Astrocyte (in vitro differentiated cells and primary cell): Measurements from ENCODE around the gene RPN2. TPM values are rescaled to one million over a fixed set of nuclear protein-coding genes. Genes with fewer than 3 reads are reported as not detected.

Experiments used
- DNase-seq: peaks from one replicate; pipeline ENCODE4 v3.0.0-alpha.2; 2010; ENCODE audit warnings: low read depth
- FAIRE-seq: peaks from 2 replicates; lab custom pipeline; 2011; peaks lifted over from hg19 to GRCh38; lab: Jason Lieb, UNC
- H2AFZ ChIP-seq: 2 replicates; pipeline ENCODE4 v1.6.0; 2012; ENCODE audit warnings: low read depth, low read length, inconsistent platforms
- H3K27ac ChIP-seq: 2 replicates; pipeline ENCODE4 v1.5.1; 2011; ENCODE audit warnings: low read depth, low read length, inconsistent platforms
- H3K27me3 ChIP-seq: 2 replicates; pipeline ENCODE4 v1.6.0; 2011; ENCODE audit warnings: low read length, inconsistent platforms; ENCODE audit not compliant: insufficient read depth
- H3K36me3 ChIP-seq: 2 replicates; pipeline ENCODE4 v1.5.1; 2011; ENCODE audit warnings: low read length, inconsistent platforms; ENCODE audit not compliant: insufficient read depth
- H3K4me1 ChIP-seq: 2 replicates; pipeline ENCODE4 v1.5.1; 2011; ENCODE audit warnings: low read length, inconsistent platforms; ENCODE audit not compliant: insufficient read depth
- H3K4me2 ChIP-seq: 2 replicates; pipeline ENCODE4 v1.6.0; 2012; ENCODE audit warnings: low read length, inconsistent platforms
- H3K4me3 ChIP-seq: 2 replicates; pipeline ENCODE4 v1.5.1; 2011; ENCODE audit warnings: low read depth, mild to moderate bottlenecking, low read length, inconsistent platforms; ENCODE audit not compliant: insufficient read depth
- H3K79me2 ChIP-seq: 2 replicates; pipeline ENCODE4 v1.6.0; 2012; ENCODE audit warnings: mild to moderate bottlenecking, low read length, inconsistent platforms; ENCODE audit not compliant: insufficient read depth
- H3K9ac ChIP-seq: 2 replicates; pipeline ENCODE4 v1.6.0; 2012; ENCODE audit warnings: mild to moderate bottlenecking, low read length, inconsistent platforms
- H3K9me3 ChIP-seq: 2 replicates; pipeline ENCODE4 v1.5.1; 2012; ENCODE audit warnings: low read depth, mild to moderate bottlenecking, low read length, inconsistent platforms; ENCODE audit not compliant: insufficient read depth
- H4K20me1 ChIP-seq: 2 replicates; pipeline ENCODE4 v1.6.0; 2012; ENCODE audit warnings: low read length, inconsistent platforms; ENCODE audit not compliant: insufficient read depth
- H3K27ac Mint-ChIP-seq: one replicate; pipeline ENCODE4 v1.8.0; 2021; ENCODE audit warnings: mild to moderate bottlenecking, mixed read lengths; ENCODE audit not compliant: unreplicated experiment
- H3K27me3 Mint-ChIP-seq: one replicate; pipeline ENCODE4 v1.8.0; 2021; ENCODE audit warnings: low read depth, mixed read lengths; ENCODE audit not compliant: unreplicated experiment
- H3K36me3 Mint-ChIP-seq: one replicate; pipeline ENCODE4 v1.8.0; 2021; ENCODE audit warnings: low read depth, mixed read lengths; ENCODE audit not compliant: unreplicated experiment
- H3K4me1 Mint-ChIP-seq: one replicate; pipeline ENCODE4 v1.8.0; 2021; ENCODE audit warnings: low read depth, mixed read lengths; ENCODE audit not compliant: unreplicated experiment
- H3K4me3 Mint-ChIP-seq: one replicate; pipeline ENCODE4 v1.8.0; 2021; ENCODE audit warnings: mild to moderate bottlenecking, moderate library complexity, mixed read lengths; ENCODE audit not compliant: unreplicated experiment
- H3K9me3 Mint-ChIP-seq: one replicate; pipeline ENCODE4 v1.8.0; 2021; ENCODE audit warnings: mild to moderate bottlenecking, mixed read lengths; ENCODE audit not compliant: unreplicated experiment
- CTCF ChIP-seq: IDR thresholded peaks from 2 replicates; pipeline ENCODE4 v1.5.1; 2011; ENCODE audit warnings: low read depth, mild to moderate bottlenecking, inconsistent platforms, low read length, moderate library complexity; ENCODE audit not compliant: insufficient read depth
- EZH2 ChIP-seq: IDR thresholded peaks from 2 replicates; pipeline ENCODE4 v1.6.1; 2012; ENCODE audit warnings: mild to moderate bottlenecking, low read length, inconsistent platforms; ENCODE audit not compliant: insufficient read depth
- total RNA-seq: library from RNA; stranded (reverse); gene quantifications from 2 replicates; pipeline ENCODE4 v1.2.1, GENCODE V29; 2021

The RPN2 gene
- total RNA-seq, 1 donor from 2014 or later = 259 TPM

- Histone ChIP-seq H3K79me2 (no peaks in the 10 kb centered on the region), H3K27me3 (peaks cover 36% of the 10 kb centered on the region), H3K27ac (no peak overlapping the region), H3K9me3 (no peaks in the 10 kb centered on the region), H4K20me1 (no peaks in the 10 kb centered on the region), H3K4me3 (no peak overlapping the region), H3K4me2 (no peak overlapping the region), H3K9ac (no peak overlapping the region), H3K4me1 (no peaks in the 10 kb centered on the region), H2AFZ (no peak overlapping the region), H3K36me3 (no peaks in the 10 kb centered on the region)
- Mint-ChIP-seq H3K4me1 (no peaks in the 10 kb centered on the region), H3K36me3 (no peaks in the 10 kb centered on the region), H3K4me3 (no peak overlapping the region), H3K27me3 (peaks cover 40% of the 10 kb centered on the region), H3K27ac (no peak overlapping the region), H3K9me3 (peaks cover 5% of the 10 kb centered on the region)
- TF ChIP-seq EZH2 = no peak
- DNase-seq (no peak), FAIRE-seq (no peak)
Observed at GRCh38 chr20:37257530-37257929, 78.4 kb downstream of the RPN2 start.

GRCh38 chr20:37257988-37258387 is 78.9 kb downstream of the RPN2 start:
- FAIRE-seq (no peak), DNase-seq (no peak)
- TF ChIP-seq CTCF (no peak), EZH2 (no peak)
- Mint-ChIP-seq H3K27ac (no peak overlapping the region), H3K36me3 (no peaks in the 10 kb centered on the region), H3K4me1 (no peaks in the 10 kb centered on the region), H3K9me3 (peaks cover 5% of the 10 kb centered on the region), H3K4me3 (no peak overlapping the region), H3K27me3 (peaks cover 43% of the 10 kb centered on the region)
- H2AFZ ChIP-seq = no peak overlapping the region
- peaks cover 36% of the 10 kb centered on the region for H3K27me3 ChIP-seq
- no peak overlapping the region for H3K4me3 ChIP-seq
- no peaks in the 10 kb centered on the region for H3K36me3 ChIP-seq
- H3K9ac ChIP-seq = no peak overlapping the region
- H4K20me1 ChIP-seq = no peaks in the 10 kb centered on the region
- no peak overlapping the region for H3K4me2 ChIP-seq
- no peaks in the 10 kb centered on the region for H3K4me1 ChIP-seq
- no peaks in the 10 kb centered on the region for H3K9me3 ChIP-seq
- H3K79me2 ChIP-seq = no peaks in the 10 kb centered on the region
- H3K27ac ChIP-seq = no peak overlapping the region

GRCh38 chr20:37259031-37259430 is 79.9 kb downstream of the RPN2 start:
- Mint-ChIP-seq H3K27me3 (peaks cover 40% of the 10 kb centered on the region), H3K27ac (no peak overlapping the region), H3K9me3 (peaks cover 5% of the 10 kb centered on the region), H3K4me1 (no peaks in the 10 kb centered on the region), H3K4me3 (no peak overlapping the region), H3K36me3 (no peaks in the 10 kb centered on the region)
- Histone ChIP-seq H3K4me1 (no peaks in the 10 kb centered on the region), H3K27ac (no peak overlapping the region), H3K79me2 (no peaks in the 10 kb centered on the region), H3K4me3 (no peak overlapping the region), H3K36me3 (no peaks in the 10 kb centered on the region), H3K4me2 (no peak overlapping the region), H2AFZ (no peak overlapping the region), H4K20me1 (no peaks in the 10 kb centered on the region), H3K27me3 (peaks cover 36% of the 10 kb centered on the region), H3K9me3 (no peaks in the 10 kb centered on the region), H3K9ac (no peak overlapping the region)
- TF ChIP-seq EZH2 (no peak), CTCF (no peak)
- DNase-seq (no peak), FAIRE-seq (no peak)
